Lower lobe of right lung (tissue), 2 donors: Measurements from ENCODE around the gene RO60. TPM values are rescaled to one million over a fixed set of nuclear protein-coding genes. Genes with fewer than 3 reads are reported as not detected.
"Not testable (repeated sequence)": the region's sequence is repeated elsewhere in the genome, so short reads cannot be mapped to it uniquely, and the experiment has no call there.

ENCODE experiments used
- ATAC-seq, 2 donors: fragments of 200-7000 bp; cut with Tn5 transposase; one replicate each; pipeline ENCODE4 v1.9.1; 2020 to 2022; ENCODE audit warnings: mild to moderate bottlenecking in 2 of 2, moderate library complexity in 2 of 2
- DNase-seq: peaks from one replicate; pipeline ENCODE4 v3.0.0-alpha.2; 2020
- H3K27ac ChIP-seq: fragments of 200-600 bp; one replicate; pipeline ENCODE4 v1.8.0; 2022
- H3K27me3 ChIP-seq: fragments of 200-600 bp; one replicate; pipeline ENCODE4 v1.8.0; 2022; ENCODE audit warnings: low read depth
- H3K36me3 ChIP-seq: fragments of 200-600 bp; one replicate; pipeline ENCODE4 v1.8.0; 2022; ENCODE audit warnings: mild to moderate bottlenecking
- H3K4me1 ChIP-seq: fragments of 200-600 bp; one replicate; pipeline ENCODE4 v1.8.0; 2022
- H3K4me3 ChIP-seq: fragments of 200-600 bp; one replicate; pipeline ENCODE4 v1.8.0; 2022; ENCODE audit warnings: mild to moderate bottlenecking
- H3K9me3 ChIP-seq: fragments of 200-600 bp; one replicate; pipeline ENCODE4 v1.8.0; 2022
- CTCF ChIP-seq: fragments of 200-600 bp; IDR thresholded peaks from one replicate; pipeline ENCODE4 v1.8.0; 2022; ENCODE audit warnings: antibody characterized with exemption, mild to moderate bottlenecking
- intact Hi-C: fragments of 100-400 bp; cut with DNase I; formaldehyde crosslinking; loops from one replicate; pipeline ENCODE4 v1.11.0; 2022
- total RNA-seq: library from RNA; stranded (reverse); fragmentation: NEBNext Ultra II Directional; extraction: Animal tissue kit (Norgen Biotek cat#: 25700); gene quantifications from one replicate; pipeline ENCODE4 v1.2.1, GENCODE V29; 2021
- donor health status: DM: no; HTN: yes; CAD: no; lungs with severe emphysema.

RO60 gene
- total RNA-seq, 1 donor from 2014 or later, result 70.7 TPM

GRCh38 chr1:193033610-193034009, 25.8 kb upstream of the RO60 start:
- H3K9me3 ChIP-seq, result no peaks in the 10 kb centered on the region
- no peak for TF ChIP-seq CTCF
- intact Hi-C loops, result no loop called here
- H3K4me3 ChIP-seq, result no peak overlapping the region
- H3K27me3 ChIP-seq, result no peaks in the 10 kb centered on the region
- no peaks in the 10 kb centered on the region for H3K4me1 ChIP-seq
- H3K36me3 ChIP-seq, result peaks cover 3% of the 10 kb centered on the region
- DNase-seq (no peak), ATAC-seq (no peak)
- H3K27ac ChIP-seq, result no peak overlapping the region

GRCh38 chr1:193036337-193037047, 22.9 kb upstream of the RO60 start:
- H3K27me3 ChIP-seq, result no peaks in the 10 kb centered on the region
- no peak for TF ChIP-seq CTCF
- no peaks in the 10 kb centered on the region for H3K36me3 ChIP-seq
- ATAC-seq, result no peak
- intact Hi-C loops, result no loop called here
- no peaks in the 10 kb centered on the region for H3K9me3 ChIP-seq
- DNase-seq, result no peak
- H3K27ac ChIP-seq, result no peak overlapping the region
- no peaks in the 10 kb centered on the region for H3K4me1 ChIP-seq
- H3K4me3 ChIP-seq, result no peak overlapping the region

GRCh38 chr1:193040011-193040410, 19.4 kb upstream of the RO60 start:
- ATAC-seq, result no peak
- no peaks in the 10 kb centered on the region for H3K9me3 ChIP-seq
- H3K27me3 ChIP-seq, result no peaks in the 10 kb centered on the region
- no peak for DNase-seq
- no peak overlapping the region for H3K4me3 ChIP-seq
- H3K4me1 ChIP-seq, result no peaks in the 10 kb centered on the region
- H3K27ac ChIP-seq, result no peak overlapping the region
- peaks cover 8% of the 10 kb centered on the region for H3K36me3 ChIP-seq
- intact Hi-C loops, result no loop called here
- TF ChIP-seq CTCF, result no peak

- intact Hi-C loops, result no loop called here
- TF ChIP-seq CTCF, result no peak
- H3K9me3 ChIP-seq, result no peaks in the 10 kb centered on the region
- DNase-seq (no peak), ATAC-seq (no peak)
- no peak overlapping the region for H3K27ac ChIP-seq
- H3K27me3 ChIP-seq, result no peaks in the 10 kb centered on the region
- no peak overlapping the region for H3K4me3 ChIP-seq
- H3K36me3 ChIP-seq, result peaks cover 24% of the 10 kb centered on the region
- H3K4me1 ChIP-seq, result no peaks in the 10 kb centered on the region
Observed at GRCh38 chr1:193042766-193043691, 16.4 kb upstream of the RO60 start.

GRCh38 chr1:193048913-193049312, 10.5 kb upstream of the RO60 start:
- ATAC-seq, DNase-seq, H3K27ac ChIP-seq, H3K27me3 ChIP-seq, H3K4me1 ChIP-seq, H3K9me3 ChIP-seq, H3K4me3 ChIP-seq, intact Hi-C loops: not testable (repeated sequence)
- H3K36me3 ChIP-seq, result peaks cover 48% of the 10 kb centered on the region
